HL-60/S4 treated with retinoic acid at 250 ng/mL for 4 days and 3 days (cell line): ENCODE measurements around the gene PTPRU.
"Not testable (repeated sequence)": the region's sequence is repeated elsewhere in the genome, so short reads cannot be mapped to it uniquely, and the experiment has no call there.

ENCODE experiments used
- in situ Hi-C: fragments of 300-500 bp; cut with MboI; formaldehyde crosslinking; loops from 2 replicates; pipeline ENCODE4 v1.7.0; 2022; ENCODE audit warnings: low sequenced_read_pairs

Gene PTPRU

GRCh38 chr1:29312469-29313461, 76.4 kb downstream of the PTPRU start:
- in situ Hi-C loops = no loop called here

DNA sequence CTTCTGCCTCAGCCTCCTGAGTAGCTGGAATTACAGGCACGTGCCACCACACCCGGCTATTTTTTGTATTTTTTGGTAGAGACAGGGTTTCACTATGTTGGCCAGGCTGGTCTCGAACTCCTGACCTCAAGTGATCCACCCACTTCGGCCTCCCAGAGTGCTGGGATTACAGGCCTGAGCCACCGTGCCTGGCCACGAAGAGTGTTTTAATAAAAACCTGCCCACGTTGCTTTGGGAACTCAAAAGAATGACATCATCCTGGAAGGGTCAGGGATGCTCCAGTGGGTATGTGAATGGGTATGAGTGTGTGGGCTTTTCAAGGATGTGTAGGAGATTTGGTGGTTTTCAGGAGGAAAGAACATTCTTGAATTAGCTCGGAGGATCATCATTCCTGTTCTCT, 78.4 kb downstream of the PTPRU start:
- in situ Hi-C loops = not testable (repeated sequence)

DNA sequence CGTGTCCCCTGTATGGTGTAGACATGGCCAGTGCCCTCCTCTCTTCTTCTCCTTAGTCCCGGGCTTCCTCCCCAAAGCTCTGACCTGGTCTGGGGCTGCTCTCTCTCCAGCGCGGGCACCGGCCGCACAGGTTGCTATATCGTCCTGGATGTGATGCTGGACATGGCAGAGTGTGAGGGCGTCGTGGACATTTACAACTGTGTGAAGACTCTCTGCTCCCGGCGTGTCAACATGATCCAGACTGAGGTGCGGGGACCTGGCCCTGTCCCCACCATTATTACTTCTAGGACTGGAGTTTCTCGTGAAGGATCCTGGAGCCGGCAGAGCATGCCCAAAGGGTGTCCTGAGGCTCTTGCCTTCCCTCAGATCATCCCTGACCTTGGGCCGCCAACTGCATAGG, 78.9 kb downstream of the PTPRU start:
- in situ Hi-C loops = no loop called here

- in situ Hi-C loops = no loop called here
Observed at GRCh38 chr1:29315876-29316275, 79.6 kb downstream of the PTPRU start.

DNA sequence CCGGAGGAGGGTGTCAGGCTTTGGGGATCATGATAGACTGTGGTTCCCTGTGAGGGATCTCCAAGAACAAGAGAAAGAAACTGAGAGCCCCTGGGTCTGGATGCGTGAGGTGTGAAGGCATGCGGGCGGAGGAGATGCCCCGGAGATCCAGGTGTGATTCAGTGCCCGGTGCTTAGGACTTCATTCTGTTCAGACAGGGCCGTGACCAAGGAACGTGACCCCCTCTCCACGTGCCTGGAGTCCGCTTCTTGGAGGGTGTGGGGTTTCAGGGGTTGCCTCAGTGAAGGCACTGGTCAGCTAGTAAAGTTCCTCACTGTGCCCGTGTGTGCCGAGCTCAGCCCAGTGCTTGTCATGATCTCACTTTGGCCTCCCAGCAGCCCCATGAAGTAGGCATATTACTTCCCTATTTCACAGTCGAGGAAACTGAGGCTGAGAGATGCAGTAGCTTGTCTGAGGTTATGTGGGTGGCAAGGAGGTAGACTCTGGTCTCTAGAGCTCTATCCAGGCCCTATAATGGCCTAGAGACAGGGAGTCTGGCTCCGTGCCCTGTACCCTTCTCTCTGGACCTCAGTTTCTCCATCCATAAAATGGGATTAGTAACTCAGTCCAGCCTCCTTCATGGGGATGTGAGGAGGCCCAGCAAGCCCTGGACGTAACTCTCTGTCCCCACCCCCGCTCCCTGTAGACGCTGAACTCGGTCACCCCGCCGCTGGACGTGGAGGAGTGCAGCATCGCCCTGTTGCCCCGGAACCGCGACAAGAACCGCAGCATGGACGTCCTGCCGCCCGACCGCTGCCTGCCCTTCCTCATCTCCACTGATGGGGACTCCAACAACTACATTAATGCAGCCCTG, 81.0 kb downstream of the PTPRU start:
- in situ Hi-C loops = no loop called here

- in situ Hi-C loops = no loop called here
Observed at GRCh38 chr1:29317916-29318530, 81.7 kb downstream of the PTPRU start.

DNA sequence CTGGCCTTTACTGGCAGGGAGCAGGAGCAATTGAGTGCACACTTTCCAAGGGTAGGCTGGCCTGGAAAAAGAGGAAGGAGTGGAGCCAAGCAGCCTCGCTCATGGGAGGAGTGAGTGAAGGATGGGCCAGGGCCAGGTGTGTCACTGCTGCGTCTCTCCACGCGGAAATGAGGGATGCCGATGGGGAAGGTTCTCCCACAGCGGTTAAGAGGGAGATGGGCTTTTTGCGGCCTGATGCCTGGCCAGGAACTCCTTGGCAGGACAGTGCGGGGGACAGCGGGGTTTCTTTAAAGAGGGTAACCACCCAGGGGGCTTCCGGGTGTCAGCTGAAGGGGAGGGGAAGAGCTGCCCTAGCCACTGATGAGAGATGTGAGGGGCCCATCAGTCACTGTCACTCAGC, 82.4 kb downstream of the PTPRU start:
- in situ Hi-C loops = no loop called here

GRCh38 chr1:29319300-29320110, 83.2 kb downstream of the PTPRU start:
- in situ Hi-C loops = no loop called here

GRCh38 chr1:29320156-29320940, 84.0 kb downstream of the PTPRU start:
- in situ Hi-C loops = no loop called here

GRCh38 chr1:29321176-29321575, 84.9 kb downstream of the PTPRU start:
- in situ Hi-C loops = no loop called here

DNA sequence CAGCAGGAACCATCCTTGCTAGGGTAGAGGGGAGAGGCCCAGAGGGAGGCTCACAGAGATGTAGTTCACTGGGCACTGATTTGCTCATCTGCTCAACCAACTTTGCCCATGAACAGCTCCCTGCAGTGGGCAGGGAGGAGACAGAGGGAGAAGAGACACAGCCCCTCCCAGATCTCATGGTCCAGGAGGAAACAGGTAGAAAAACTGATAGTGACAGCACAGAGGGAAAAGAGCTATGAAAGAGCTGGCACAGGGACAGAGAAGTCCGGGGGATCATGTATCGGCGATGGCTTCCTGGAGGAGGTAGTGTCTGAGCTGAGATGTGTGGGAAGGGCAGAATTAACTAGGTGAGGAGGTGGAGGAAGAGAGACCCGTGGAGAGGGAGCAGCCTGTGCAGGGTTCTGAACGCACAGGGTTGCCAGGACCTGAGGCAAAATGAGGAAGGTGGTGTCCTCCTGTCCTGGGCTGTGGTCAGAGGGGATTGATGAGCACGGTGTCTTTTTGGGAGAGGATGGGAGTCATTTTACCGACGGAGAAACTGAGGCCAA, 85.9 kb downstream of the PTPRU start:
- in situ Hi-C loops = no loop called here

DNA sequence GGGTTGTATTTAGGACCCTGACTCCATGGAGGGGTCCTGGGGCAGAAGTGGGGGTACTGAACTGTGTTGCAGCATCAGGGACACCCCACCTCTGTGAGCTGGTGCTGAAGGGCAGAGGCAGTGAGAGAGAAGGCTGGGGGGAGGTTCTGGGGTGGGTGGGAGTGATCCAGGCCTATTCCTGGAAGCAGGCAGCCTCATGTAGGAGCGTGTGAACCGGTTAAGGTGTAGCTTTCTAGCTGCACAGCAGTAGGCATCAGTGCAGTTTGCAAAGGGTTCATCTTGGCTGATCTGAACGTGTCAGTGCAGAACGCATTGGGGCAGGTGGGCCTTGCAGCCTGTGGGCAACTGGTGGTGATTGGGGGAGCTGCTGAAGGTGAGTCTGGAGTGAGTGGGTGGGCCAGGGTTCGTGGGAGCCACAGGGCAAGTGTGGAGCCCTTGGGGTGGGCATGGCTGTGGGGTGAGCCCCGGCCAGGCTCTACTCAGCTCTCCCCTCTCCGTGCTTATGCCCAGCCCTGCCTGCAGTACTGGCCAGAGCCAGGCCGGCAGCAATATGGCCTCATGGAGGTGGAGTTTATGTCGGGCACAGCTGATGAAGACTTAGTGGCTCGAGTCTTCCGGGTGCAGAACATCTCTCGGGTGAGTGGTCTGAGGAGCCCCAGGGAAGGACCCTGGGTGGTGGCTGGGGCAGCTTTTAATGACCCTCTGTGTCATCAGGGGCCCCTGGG, 86.7 kb downstream of the PTPRU start:
- in situ Hi-C loops = no loop called here

DNA sequence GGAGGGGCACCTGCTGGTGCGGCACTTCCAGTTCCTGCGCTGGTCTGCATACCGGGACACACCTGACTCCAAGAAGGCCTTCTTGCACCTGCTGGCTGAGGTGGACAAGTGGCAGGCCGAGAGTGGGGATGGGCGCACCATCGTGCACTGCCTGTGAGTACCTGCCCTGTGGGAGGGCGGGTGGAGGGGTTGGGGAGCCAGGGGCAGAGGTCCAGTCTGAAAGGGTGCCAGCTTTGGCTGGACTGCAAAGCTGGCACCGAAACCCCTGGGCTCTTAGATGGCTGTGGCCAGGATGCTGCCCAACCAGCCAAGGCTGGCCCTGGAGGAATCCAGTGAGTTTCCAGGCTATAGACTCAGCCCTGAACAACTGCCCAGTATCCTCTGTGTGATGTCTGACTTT, 87.3 kb downstream of the PTPRU start:
- in situ Hi-C loops = no loop called here

DNA sequence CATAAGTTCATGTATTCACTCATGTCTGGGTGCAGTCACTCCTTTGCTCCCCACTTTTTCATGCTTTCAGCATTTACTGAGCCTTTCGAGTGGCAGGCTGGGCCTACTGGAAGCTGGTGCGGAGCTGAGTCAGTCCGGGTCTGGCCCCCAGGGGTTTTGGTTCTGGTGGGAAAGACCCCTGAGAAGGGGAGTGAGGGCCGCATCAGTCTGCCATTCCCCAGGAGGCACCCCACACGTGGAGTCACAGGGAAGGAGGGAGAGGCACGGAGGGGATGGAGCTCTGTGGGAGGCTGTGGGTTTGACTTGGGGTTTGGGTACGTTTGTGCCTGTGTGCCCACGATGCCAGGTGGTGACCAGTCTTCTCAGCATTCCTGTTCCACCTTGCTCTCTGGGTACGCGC, 87.9 kb downstream of the PTPRU start:
- in situ Hi-C loops = no loop called here

- in situ Hi-C loops = no loop called here
Observed at GRCh38 chr1:29324771-29325351, 88.5 kb downstream of the PTPRU start.

GRCh38 chr1:29325675-29326074, 89.4 kb downstream of the PTPRU start:
- in situ Hi-C loops = no loop called here

DNA sequence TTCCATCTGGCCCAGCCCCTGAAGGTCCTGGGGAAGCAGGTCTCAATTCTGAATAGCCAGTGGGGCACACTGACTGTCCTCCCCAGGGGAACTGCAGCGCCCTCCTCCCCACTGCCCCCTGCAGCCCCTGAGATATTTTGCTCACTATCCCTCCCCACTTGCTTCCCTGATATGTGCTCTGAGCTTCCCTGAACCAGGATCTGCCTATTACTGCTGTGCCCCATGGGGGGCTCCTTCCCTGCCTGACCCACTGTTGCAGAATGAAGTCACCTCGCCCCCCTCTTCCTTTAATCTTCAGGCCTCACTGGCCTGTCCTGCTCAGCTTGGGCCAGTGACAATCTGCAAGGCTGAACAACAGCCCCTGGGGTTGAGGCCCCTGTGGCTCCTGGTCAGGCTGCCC, 89.8 kb downstream of the PTPRU start:
- in situ Hi-C loops = no loop called here

DNA sequence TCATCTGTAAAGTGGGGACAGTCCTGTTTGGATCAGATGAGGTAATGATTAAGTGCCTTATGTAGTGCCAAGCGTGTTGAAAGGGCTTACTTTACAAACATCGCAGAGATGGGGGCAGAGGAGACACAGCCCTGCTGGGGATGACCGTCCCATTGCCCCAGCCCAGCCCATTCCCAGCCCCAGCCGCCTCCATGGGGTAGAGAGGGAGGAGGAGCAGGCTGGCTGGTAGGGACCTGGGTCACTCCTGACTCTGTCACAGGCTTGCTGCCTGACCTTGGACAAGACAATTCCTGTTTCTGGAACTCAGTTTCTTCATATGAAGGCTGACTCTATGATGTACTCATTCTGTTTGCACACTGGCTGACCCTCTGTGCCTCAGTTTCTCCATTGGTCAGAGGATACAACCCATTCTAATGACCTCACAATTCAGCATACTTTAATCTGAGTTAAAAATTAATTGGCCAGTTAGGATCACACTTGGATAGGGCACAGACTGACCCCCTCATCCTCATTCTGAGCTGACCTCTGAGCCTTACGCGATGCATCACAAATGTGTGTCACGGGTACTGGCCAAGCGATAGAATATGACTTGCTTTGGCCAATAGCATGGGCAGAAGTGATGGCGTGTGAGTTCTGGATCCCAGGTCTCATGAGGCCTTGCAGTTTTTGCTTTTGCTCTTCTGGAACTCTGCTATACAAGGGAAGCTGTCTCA, 91.1 kb downstream of the PTPRU start:
- in situ Hi-C loops = no loop called here
